Measurements from ENCODE around the gene IQCM.

GRCh38 chr4:149831656-149832208 lies 16.1 kb upstream of the IQCM start:
- TF ChIP-seq EZH2 (IDR thresholded peaks at IDR 0.05; ENCODE audit: low read length), result no peak
- TF ChIP-seq, protein P1, sequence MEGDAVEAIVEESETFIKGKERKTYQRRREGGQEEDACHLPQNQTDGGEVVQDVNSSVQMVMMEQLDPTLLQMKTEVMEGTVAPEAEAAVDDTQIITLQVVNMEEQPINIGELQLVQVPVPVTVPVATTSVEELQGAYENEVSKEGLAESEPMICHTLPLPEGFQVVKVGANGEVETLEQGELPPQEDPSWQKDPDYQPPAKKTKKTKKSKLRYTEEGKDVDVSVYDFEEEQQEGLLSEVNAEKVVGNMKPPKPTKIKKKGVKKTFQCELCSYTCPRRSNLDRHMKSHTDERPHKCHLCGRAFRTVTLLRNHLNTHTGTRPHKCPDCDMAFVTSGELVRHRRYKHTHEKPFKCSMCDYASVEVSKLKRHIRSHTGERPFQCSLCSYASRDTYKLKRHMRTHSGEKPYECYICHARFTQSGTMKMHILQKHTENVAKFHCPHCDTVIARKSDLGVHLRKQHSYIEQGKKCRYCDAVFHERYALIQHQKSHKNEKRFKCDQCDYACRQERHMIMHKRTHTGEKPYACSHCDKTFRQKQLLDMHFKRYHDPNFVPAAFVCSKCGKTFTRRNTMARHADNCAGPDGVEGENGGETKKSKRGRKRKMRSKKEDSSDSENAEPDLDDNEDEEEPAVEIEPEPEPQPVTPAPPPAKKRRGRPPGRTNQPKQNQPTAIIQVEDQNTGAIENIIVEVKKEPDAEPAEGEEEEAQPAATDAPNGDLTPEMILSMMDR (optimal IDR thresholded peaks at IDR 0.05 in 1 of 3, IDR thresholded peaks at IDR 0.05 in 1 of 3, conservative IDR thresholded peaks at IDR 0.05 in 1 of 3; ENCODE audit: extremely low read depth in 1 of 3, insufficient read depth in 2 of 3, low read length in 3 of 3), result no peak
